Spinal cord (tissue), 10 donors: ENCODE data around the gene VWF. TPM values are rescaled to one million over a fixed set of nuclear protein-coding genes. Genes with fewer than 3 reads are reported as not detected.

Experiments used
- DNase-seq, 6 donors: peaks; one replicate each; pipeline versions ENCODE4 v3.0.0 to v3.0.0-alpha.2; 2013 to 2015; ENCODE audit warnings: low spot score in 6 of 6, low read depth in 4 of 6
- H3K27ac ChIP-seq: one replicate; pipeline ENCODE4 v1.5.1; 2013; ENCODE audit warnings: low read depth, low read length, control low read depth
- H3K27me3 ChIP-seq: one replicate; pipeline ENCODE4 v1.6.1; 2013; ENCODE audit warnings: low read length; ENCODE audit not compliant: control insufficient read depth, insufficient read depth
- H3K36me3 ChIP-seq: one replicate; pipeline ENCODE4 v1.6.1; 2013; ENCODE audit warnings: low read length; ENCODE audit not compliant: control insufficient read depth, insufficient read depth
- H3K4me1 ChIP-seq: one replicate; pipeline ENCODE4 v1.6.1; 2013; ENCODE audit warnings: low read length; ENCODE audit not compliant: control insufficient read depth, insufficient read depth
- H3K4me3 ChIP-seq: one replicate; pipeline ENCODE4 v1.5.1; 2013; ENCODE audit warnings: low read depth, low read length, control low read depth
- H3K9me3 ChIP-seq: one replicate; pipeline ENCODE4 v1.6.1; 2013; ENCODE audit warnings: low read length; ENCODE audit not compliant: control insufficient read depth, insufficient read depth
- WGBS: methylation state at CpG from one replicate; pipeline ENCODE4 v1.1.5; 2013; ENCODE audit warnings: missing lambda C conversion rate; ENCODE audit not compliant: insufficient coverage; 5-methylcytosine and 5-hydroxymethylcytosine counted together
- polyA plus RNA-seq, 2 donors: library from polyadenylated mRNA; unstranded; fragments of 120-200 nt; gene quantifications; one replicate each; pipeline ENCODE4 v1.2.1, GENCODE V29; 2013; ENCODE audit not compliant: insufficient read length in 2 of 2
- small RNA-seq: library from RNA; depleted of rRNA; stranded (forward); fragments of <200 nt; gene quantifications from one replicate; pipeline ENCODE3, GENCODE V24; 2014; ENCODE audit warnings: low replicate concordance
- total RNA-seq, 2 donors: library from RNA; depleted of rRNA in 1 of 2; stranded (reverse); fragments of 120-200 nt in 1 of 2; fragments of >200 nt in 1 of 2; gene quantifications; one replicate each; pipeline versions ENCODE4 v1.2.3 to v1.2.4, GENCODE V29; 2013 to 2014
- donor health status: healthy.

The VWF gene
- total and polyA plus RNA-seq, 4 donors, result 34.3 to 76.6 (median 37.5) TPM

DNA sequence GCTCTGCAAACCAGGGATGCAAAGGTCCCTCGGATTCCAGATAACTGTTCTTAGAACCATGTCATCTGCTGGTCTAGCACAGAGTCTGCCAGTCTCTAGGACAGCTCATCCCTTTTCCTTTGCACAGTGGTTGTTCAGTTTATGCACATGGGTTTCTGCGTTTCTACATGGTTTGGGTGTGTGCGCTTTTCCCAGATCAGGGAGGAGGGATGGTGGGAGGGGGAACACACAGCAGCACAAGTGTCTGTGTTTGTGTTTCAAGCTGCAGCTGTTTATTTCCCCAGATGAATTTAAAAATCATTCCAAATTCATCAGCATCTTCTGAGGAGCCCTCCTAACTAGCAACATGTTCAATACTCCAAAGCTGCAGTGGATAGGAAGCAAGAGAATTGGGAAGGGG lies 224.8 kb downstream of the VWF start:
- Histone ChIP-seq H3K4me1 (peaks cover 6% of the 10 kb centered on the region), H3K4me3 (no peak overlapping the region), H3K9me3 (no peaks in the 10 kb centered on the region), H3K27ac (no peak overlapping the region), H3K27me3 (no peaks in the 10 kb centered on the region), H3K36me3 (no peaks in the 10 kb centered on the region)
- WGBS, result 86% methylated on average over 1 of the region's 3 CpGs
- DNase-seq, result no peak

DNA sequence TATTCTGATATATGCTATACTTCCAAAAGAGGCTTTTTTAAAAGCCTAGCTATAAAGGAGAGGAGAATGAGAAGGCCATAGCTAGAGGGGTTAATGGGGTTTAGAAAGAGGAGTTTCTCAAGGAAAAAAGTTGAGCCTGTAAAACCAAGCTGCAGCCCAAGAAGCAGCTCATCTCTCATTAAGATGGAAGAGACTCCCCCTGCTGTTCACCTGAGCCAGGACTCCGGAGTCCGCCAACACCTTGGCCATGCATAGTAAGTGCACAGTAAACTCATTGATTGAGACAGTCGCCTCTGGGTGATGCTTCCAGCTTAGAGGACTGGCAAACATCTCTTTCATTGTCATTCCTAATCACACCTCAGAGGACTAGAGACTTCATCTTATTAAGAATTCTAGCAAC lies 225.6 kb downstream of the VWF start:
- no peak overlapping the region for H3K27ac ChIP-seq
- no peaks in the 10 kb centered on the region for H3K36me3 ChIP-seq
- peaks cover 6% of the 10 kb centered on the region for H3K4me1 ChIP-seq
- DNase-seq, result peak in 1 of 6 donors; percentile 24
- no peaks in the 10 kb centered on the region for H3K9me3 ChIP-seq
- 80% methylated on average over 3 of the region's 3 CpGs for WGBS
- H3K4me3 ChIP-seq, result no peak overlapping the region
- no peaks in the 10 kb centered on the region for H3K27me3 ChIP-seq

Small RNA genes lying within 50 kb of the gene (small RNA-seq; reads per million reads assigned to genes)
- not detected for gene RN7SL69P

Other genes starting within 250 kb of the VWF start
- 10 to 100 TPM; 11.7 to 19.2 TPM for gene ANO2, start 179.4 kb downstream of the VWF start, total RNA-seq
- 1 to 10 TPM; 6.4 to 7.5 TPM for gene ANO2, start 179.4 kb downstream of the VWF start, polyA plus RNA-seq
- gene CD9, start 75.7 kb upstream of the VWF start, total RNA-seq, result 100 to 1,000 TPM; 139 to 275 TPM
- 100 to 1,000 TPM; 106 to 128 TPM for gene CD9, start 75.7 kb upstream of the VWF start, polyA plus RNA-seq
- gene PLEKHG6, start 186.0 kb upstream of the VWF start, total RNA-seq, result under 1 TPM in 1 of 2 donors, not detected in 1; 0.39 TPM
- under 1 TPM; 0.32 to 0.95 TPM for gene PLEKHG6, start 186.0 kb upstream of the VWF start, polyA plus RNA-seq
- 10 to 100 TPM; 38.1 to 62.4 TPM for gene TNFRSF1A, start 217.4 kb upstream of the VWF start, total RNA-seq
- gene TNFRSF1A, start 217.4 kb upstream of the VWF start, polyA plus RNA-seq, result 10 to 100 TPM; 54.0 to 57.3 TPM